GM21825 (cell line): Measurements from ENCODE around the gene CASP9.
"Not testable (repeated sequence)": the region's sequence is repeated elsewhere in the genome, so short reads cannot be mapped to it uniquely, and the experiment has no call there.

Source experiments
- ATAC-seq: cut with Tn5 transposase; IDR thresholded peaks from one replicate; pipeline ENCODE4 v1.9.1; 2021; ENCODE audit warnings: mild to moderate bottlenecking, moderate library complexity; ENCODE audit not compliant: unreplicated experiment

CASP9 gene

GRCh38 chr1:15501208-15502032, 22.6 kb downstream of the CASP9 start:
- no peak for ATAC-seq

- no peak for ATAC-seq
Observed at GRCh38 chr1:15500184-15501178, 23.5 kb downstream of the CASP9 start.

GRCh38 chr1:15493869-15494390, 30.1 kb downstream of the CASP9 start:
- no peak for ATAC-seq

GRCh38 chr1:15492596-15492995, 31.4 kb downstream of the CASP9 start:
- ATAC-seq, result no peak

DNA sequence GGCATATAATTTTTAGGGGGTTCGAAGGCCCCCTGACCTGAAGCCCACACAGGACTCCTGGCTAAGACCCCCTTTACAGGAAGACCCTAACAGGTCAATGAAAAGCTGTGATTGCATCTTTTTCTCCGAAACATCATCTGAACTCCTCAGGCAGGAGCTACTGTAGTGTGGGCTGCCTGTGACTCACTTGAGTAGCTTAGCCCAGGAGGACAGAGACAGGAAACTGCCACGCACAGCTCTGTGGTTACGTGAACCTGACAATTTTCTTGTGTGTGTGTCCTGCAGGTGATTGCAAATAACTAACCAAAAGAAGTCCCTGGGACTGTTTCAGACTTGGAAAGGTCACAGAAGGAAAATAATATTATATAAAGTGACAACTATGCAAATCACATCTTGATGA, 33.0 kb downstream of the CASP9 start:
- ATAC-seq, result not testable (repeated sequence)

- ATAC-seq, result no peak
Observed at GRCh38 chr1:15489052-15489736, 34.8 kb downstream of the CASP9 start.

GRCh38 chr1:15488371-15488770, 35.6 kb downstream of the CASP9 start:
- ATAC-seq, result no peak

GRCh38 chr1:15486844-15487610, 37.0 kb downstream of the CASP9 start:
- not testable (repeated sequence) for ATAC-seq

GRCh38 chr1:15485636-15486035, 38.4 kb downstream of the CASP9 start:
- no peak for ATAC-seq

GRCh38 chr1:15484443-15484842, 39.6 kb downstream of the CASP9 start:
- not testable (repeated sequence) for ATAC-seq

GRCh38 chr1:15483971-15484370, 40.0 kb downstream of the CASP9 start:
- no peak for ATAC-seq

DNA sequence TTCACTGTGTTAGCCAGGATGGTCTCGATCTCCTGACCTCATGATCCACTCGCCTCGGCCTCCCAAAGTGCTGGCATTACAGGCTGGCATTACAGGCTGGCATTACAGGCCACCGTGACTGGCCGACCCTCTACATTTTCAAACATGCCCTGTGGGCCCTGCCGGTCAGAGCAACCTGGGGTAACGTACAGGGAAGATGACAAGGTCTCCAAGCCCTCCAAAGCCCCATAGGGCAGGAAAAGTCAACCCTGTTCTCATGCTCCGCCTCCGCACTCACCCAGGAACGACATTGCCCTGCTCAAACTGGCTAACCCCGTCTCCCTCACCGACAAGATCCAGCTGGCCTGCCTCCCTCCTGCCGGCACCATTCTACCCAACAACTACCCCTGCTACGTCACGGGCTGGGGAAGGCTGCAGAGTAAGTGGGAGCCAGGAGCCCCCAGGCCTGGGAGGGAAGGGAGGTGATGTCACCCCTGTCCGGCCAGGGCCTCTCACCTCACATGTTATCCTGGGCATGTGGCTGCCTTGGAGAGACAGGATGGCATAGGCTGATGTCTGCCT, 41.0 kb downstream of the CASP9 start:
- not testable (repeated sequence) for ATAC-seq

GRCh38 chr1:15482455-15482854, 41.6 kb downstream of the CASP9 start:
- ATAC-seq, result not testable (repeated sequence)

GRCh38 chr1:15479654-15480347, 44.2 kb downstream of the CASP9 start:
- ATAC-seq, result no peak

DNA sequence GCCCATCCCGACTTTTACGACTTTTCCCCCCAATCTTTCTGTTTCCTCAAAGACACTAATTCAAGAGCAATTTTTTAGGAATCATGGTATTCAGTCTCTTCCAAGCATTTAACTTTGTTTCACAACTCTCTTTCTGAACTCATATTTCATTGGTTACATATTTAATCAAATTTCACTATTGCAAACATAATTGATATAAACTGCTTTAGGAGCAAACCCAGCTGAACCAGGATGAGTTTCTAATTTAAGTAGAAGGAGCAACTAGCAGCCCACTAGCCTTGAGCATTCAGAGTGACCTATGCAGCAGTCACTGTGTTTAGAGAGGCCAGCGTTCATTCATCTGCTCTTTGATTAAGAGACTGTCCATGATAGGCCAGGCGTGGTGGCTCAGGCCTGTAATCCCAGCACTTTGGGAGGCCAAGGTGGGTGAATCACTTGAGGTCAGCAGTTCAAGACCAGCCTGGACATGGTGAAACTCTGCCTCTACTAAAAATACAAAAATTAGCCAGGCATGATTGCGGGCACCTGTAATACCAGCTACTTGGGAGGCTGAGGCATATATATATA, 46.3 kb downstream of the CASP9 start:
- no peak for ATAC-seq

DNA sequence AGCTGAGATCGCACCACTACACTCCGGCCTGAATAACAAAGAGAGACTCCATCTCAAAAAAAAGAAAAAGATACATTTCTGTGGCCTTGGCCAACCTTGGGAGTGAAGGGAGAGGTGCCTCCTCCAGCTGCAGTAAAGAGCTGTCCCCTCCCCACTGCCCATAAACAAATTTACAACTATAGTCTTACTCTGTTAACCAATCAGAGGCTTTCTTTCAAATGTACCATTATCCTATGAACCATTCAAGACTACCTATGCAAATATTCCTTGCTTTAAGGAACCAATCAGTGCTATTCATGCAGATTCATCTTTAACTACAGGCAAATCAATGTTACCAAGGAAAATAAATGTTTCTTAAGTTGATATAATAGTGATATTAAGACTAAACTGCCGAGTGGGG, 47.1 kb downstream of the CASP9 start:
- ATAC-seq, result no peak

DNA sequence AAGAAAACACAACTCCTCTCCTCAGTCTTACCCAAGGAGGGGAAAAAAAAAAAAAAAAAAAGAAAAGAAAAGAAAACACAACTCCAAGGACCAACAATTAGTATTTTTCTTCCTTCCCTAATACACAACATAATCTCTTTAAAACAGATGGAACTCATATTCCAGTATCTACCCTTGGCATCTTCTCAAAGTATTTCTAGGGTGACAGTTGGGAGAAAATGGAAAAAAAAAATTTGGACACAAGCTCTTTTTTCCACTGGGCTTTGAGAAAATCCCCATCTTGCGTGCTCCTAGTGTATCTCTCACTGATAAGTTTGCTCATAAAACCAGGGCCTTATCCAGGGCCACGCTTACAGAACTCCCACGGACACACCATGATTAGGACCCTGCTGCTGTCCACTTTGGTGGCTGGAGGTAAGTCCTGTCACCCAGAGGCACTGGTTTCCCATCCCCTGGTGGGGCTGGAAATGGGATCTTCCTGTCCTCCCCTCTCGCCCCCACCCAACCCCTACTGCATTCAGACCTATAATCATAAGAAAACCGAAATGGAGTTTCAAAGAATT, 48.2 kb downstream of the CASP9 start, which contains the start of gene CELA2B:
Gene CELA2B, plus strand, starts transcription at position 353 of the 563 bp plus-strand sequence. Its CDS starts 22 bp downstream, at position 375.
- no peak for ATAC-seq

DNA sequence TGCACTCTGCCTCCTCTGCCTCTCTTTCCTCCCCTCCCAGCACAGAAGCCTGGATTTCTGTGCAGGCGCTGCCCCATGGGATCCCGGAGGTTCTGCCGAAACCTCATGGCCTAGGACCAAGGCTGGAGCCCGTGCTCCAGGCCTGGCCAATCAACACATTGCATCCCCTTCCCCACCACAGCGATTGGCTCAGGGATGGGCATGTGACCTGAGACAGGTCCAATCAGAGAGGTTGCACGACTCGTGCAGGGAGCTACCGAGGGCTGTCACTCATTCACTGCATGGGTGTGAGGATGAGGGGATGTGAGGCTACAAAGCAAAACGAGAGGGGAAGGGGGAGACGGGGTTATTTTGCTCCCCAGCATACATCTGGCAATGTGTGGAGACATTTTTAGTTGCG, 51.4 kb downstream of the CASP9 start:
- no peak for ATAC-seq
